Liver (tissue), 9 donors: ENCODE results near the gene LGR6. TPM values are rescaled to one million over a fixed set of nuclear protein-coding genes. Genes with fewer than 3 reads are reported as not detected.

Source experiments
- DNase-seq: peaks from one replicate; pipeline ENCODE4 v3.0.0-alpha.2; 2017; ENCODE audit warnings: low spot score
- H3K27ac ChIP-seq, 2 donors: one replicate each; pipeline ENCODE4 v1.7.0; 2013; ENCODE audit warnings: inconsistent platforms in 2 of 2, low read length in 2 of 2, control low read depth in 1 of 2, low read depth in 1 of 2, mild to moderate bottlenecking in 1 of 2
- H3K27me3 ChIP-seq, 4 donors: one replicate each; pipeline versions ENCODE4 v1.6.1 to v1.7.0; 2013; ENCODE audit warnings: low read length in 3 of 4, inconsistent platforms in 1 of 4, mild to moderate bottlenecking in 1 of 4, moderate library complexity in 1 of 4; ENCODE audit not compliant: control insufficient read depth in 4 of 4, insufficient read depth in 4 of 4
- H3K36me3 ChIP-seq, 4 donors: one replicate each; pipeline versions ENCODE4 v1.6.1 to v1.7.0; 2013; ENCODE audit warnings: low read length in 3 of 4, mild to moderate bottlenecking in 3 of 4, low read depth in 1 of 4, moderate library complexity in 1 of 4; ENCODE audit not compliant: control insufficient read depth in 4 of 4, insufficient read depth in 3 of 4
- H3K4me1 ChIP-seq, 4 donors: one replicate each; pipeline versions ENCODE4 v1.6.1 to v1.7.0; 2013; ENCODE audit warnings: low read length in 3 of 4, mild to moderate bottlenecking in 3 of 4, moderate library complexity in 1 of 4; ENCODE audit not compliant: control insufficient read depth in 4 of 4, insufficient read depth in 4 of 4
- H3K4me3 ChIP-seq, 3 donors: one replicate each; pipeline versions ENCODE4 v1.6.1 to v1.7.0; 2013; ENCODE audit warnings: low read length in 3 of 3, control low read depth in 1 of 3, low read depth in 1 of 3, mild to moderate bottlenecking in 1 of 3
- H3K9ac ChIP-seq, 2 donors: one replicate each; pipeline ENCODE4 v1.7.0; 2013; ENCODE audit warnings: low read length in 2 of 2, mild to moderate bottlenecking in 2 of 2, moderate library complexity in 2 of 2, control low read depth in 1 of 2, low read depth in 1 of 2
- H3K9me3 ChIP-seq, 4 donors: one replicate each; pipeline versions ENCODE4 v1.6.1 to v1.7.0; 2013; ENCODE audit warnings: low read length in 3 of 4; ENCODE audit not compliant: control insufficient read depth in 4 of 4
- EGR1 ChIP-seq, 2 donors: IDR thresholded peaks; 2 replicates each; pipeline ENCODE4 v1.6.1; 2016 to 2018; ENCODE audit warnings: antibody characterized with exemption in 2 of 2, low read depth in 2 of 2
- FOXA1 ChIP-seq: IDR thresholded peaks from 2 replicates; pipeline ENCODE4 v1.6.1; 2016; ENCODE audit warnings: antibody characterized with exemption
- FOXA2 ChIP-seq: IDR thresholded peaks from 2 replicates; pipeline ENCODE4 v1.6.1; 2016; ENCODE audit warnings: antibody characterized with exemption
- GABPA ChIP-seq, 2 donors: IDR thresholded peaks in 1 of 2; conservative IDR thresholded peaks in 1 of 2; 2 replicates each; pipeline ENCODE4 v1.6.1; 2016; ENCODE audit warnings: antibody characterized with exemption in 2 of 2, mild to moderate bottlenecking in 1 of 2, moderate library complexity in 1 of 2
- HNF4A ChIP-seq, 2 donors: conservative IDR thresholded peaks; 2 replicates each; pipeline ENCODE4 v1.6.1; 2016; ENCODE audit warnings: antibody characterized with exemption in 2 of 2, mild to moderate bottlenecking in 2 of 2
- HNF4G ChIP-seq: IDR thresholded peaks from 2 replicates; pipeline ENCODE4 v1.6.1; 2016; ENCODE audit warnings: antibody characterized with exemption
- NR2F2 ChIP-seq: IDR thresholded peaks from 2 replicates; pipeline ENCODE4 v1.6.1; 2016; ENCODE audit warnings: antibody characterized with exemption
- RAD21 ChIP-seq, 2 donors: IDR thresholded peaks; 2 replicates each; pipeline ENCODE4 v1.6.1; 2016; ENCODE audit warnings: antibody characterized with exemption in 2 of 2, mild to moderate bottlenecking in 2 of 2
- RXRA ChIP-seq, 2 donors: IDR thresholded peaks; 2 replicates each; pipeline ENCODE4 v1.6.1; 2017 to 2018; ENCODE audit warnings: antibody characterized with exemption in 2 of 2, mild to moderate bottlenecking in 1 of 2
- SP1 ChIP-seq: IDR thresholded peaks from 2 replicates; pipeline ENCODE4 v1.6.1; 2018; ENCODE audit warnings: antibody characterized with exemption, mild to moderate bottlenecking
- TAF1 ChIP-seq: conservative IDR thresholded peaks from 2 replicates; pipeline ENCODE4 v1.6.1; 2016; ENCODE audit warnings: antibody characterized with exemption, mild to moderate bottlenecking
- YY1 ChIP-seq: IDR thresholded peaks from 2 replicates; pipeline ENCODE4 v1.6.1; 2016; ENCODE audit warnings: antibody characterized with exemption, mild to moderate bottlenecking
- WGBS: extraction: QIAGEN DNeasy Blood & Tissue Kit; methylation state at CpG from one replicate; pipeline ENCODE4 v1.1.7; 2013; 5-methylcytosine and 5-hydroxymethylcytosine counted together
- polyA plus RNA-seq, 2 donors: library from polyadenylated mRNA; stranded (reverse) in 1 of 2; unstranded in 1 of 2; fragments of 200-250 nt in 1 of 2; fragments of >200 nt in 1 of 2; fragmentation: Nextera tagmentation in 1 of 2; extraction: Ambion mirVana in 1 of 2; gene quantifications; one replicate each; pipeline versions ENCODE4 v1.2.1 to v1.2.3, GENCODE V29; 2013 to 2015
- total RNA-seq, 2 donors: library from RNA; depleted of rRNA; stranded (reverse); fragments of >200 nt; gene quantifications; one replicate each; pipeline ENCODE4 v1.2.3, GENCODE V29; 2014
- TF ChIP-seq, protein P1 (sequence below): fragments of 150-350 bp; IDR thresholded peaks from 2 replicates; pipeline ENCODE4 v1.5.1; 2017; ENCODE audit warnings: improper control_type of control experiment, low read depth, low read length; ENCODE audit not compliant: missing input control
- TF ChIP-seq, protein P2 (sequence below): IDR thresholded peaks from 2 replicates; pipeline ENCODE4 v1.6.1; 2016; ENCODE audit warnings: antibody characterized with exemption
- TF ChIP-seq, protein P3 (sequence below): IDR thresholded peaks from 2 replicates; pipeline ENCODE4 v1.6.1; 2016; ENCODE audit warnings: antibody characterized with exemption
- donor health status: healthy.
- donor health status: healthy.
- donor health status: healthy.
- donor health status: healthy.
- donor health status: healthy.

LGR6 gene
- total and polyA plus RNA-seq, 4 donors: 0.05 to 1.2 (median 0.75) TPM

DNA sequence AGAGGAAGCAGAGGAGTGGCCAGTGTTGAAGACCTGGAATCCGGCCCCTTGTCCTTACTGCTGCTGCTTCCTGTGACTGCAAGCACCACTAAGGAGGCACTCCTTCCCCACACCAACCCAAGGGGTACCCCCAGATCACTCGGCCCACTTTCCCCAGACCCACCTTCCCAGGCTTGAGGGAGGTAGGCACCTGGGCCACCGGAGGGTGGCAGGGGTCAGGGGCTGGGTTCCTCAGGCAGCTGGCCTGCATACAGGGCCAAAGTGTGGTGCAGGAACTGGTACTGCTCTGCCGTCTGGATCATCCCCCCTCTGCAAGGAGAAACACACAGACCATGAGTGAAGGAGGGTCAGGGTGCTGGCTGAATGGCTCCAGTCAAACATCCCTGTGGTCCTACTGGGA lies 45.2 kb upstream of the LGR6 start:
- Histone ChIP-seq H3K9ac (no peak overlapping the region), H3K27me3 (no peaks in the 10 kb centered on the region), H3K36me3 (no peaks in the 10 kb centered on the region), H3K4me3 (no peak overlapping the region), H3K4me1 (peaks cover 0 to 10% (median 6%) of the 10 kb centered on the region in 4 donors), H3K27ac (no peak overlapping the region), H3K9me3 (no peaks in the 10 kb centered on the region)
- DNase-seq: no peak
- TF ChIP-seq EGR1 (IDR thresholded peaks at IDR 0.05; ENCODE audit: low read depth in 2 of 2): no peak
- WGBS: 86% methylated on average over 4 of the region's 4 CpGs

DNA sequence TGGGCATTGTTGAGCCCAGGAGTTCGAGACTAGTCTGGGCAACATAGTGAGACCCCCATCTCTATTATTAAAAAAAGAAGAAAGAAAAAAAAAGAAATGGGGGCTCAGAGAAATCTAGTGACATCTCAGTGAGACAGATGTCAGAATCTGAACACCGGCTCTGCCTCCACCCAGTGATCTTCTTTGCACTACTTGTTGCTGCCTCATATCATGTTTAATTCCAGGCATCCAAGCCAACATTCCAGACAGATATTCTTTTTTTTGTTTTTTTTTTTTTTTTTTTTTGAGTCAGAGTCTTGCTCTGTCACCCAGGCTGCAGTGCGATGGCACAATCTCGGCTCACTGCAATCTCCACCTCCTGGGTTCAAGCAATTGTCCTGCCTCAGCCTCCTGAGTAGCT lies 44.0 kb upstream of the LGR6 start:
- Histone ChIP-seq H3K36me3 (no peaks in the 10 kb centered on the region), H3K9ac (no peak overlapping the region), H3K27me3 (no peaks in the 10 kb centered on the region), H3K9me3 (no peaks in the 10 kb centered on the region), H3K4me3 (no peak overlapping the region), H3K27ac (no peak overlapping the region), H3K4me1 (peaks cover 0 to 8% (median 4%) of the 10 kb centered on the region in 4 donors)
- 96% methylated on average over 4 of the region's 4 CpGs for WGBS
- TF ChIP-seq, protein P1, sequence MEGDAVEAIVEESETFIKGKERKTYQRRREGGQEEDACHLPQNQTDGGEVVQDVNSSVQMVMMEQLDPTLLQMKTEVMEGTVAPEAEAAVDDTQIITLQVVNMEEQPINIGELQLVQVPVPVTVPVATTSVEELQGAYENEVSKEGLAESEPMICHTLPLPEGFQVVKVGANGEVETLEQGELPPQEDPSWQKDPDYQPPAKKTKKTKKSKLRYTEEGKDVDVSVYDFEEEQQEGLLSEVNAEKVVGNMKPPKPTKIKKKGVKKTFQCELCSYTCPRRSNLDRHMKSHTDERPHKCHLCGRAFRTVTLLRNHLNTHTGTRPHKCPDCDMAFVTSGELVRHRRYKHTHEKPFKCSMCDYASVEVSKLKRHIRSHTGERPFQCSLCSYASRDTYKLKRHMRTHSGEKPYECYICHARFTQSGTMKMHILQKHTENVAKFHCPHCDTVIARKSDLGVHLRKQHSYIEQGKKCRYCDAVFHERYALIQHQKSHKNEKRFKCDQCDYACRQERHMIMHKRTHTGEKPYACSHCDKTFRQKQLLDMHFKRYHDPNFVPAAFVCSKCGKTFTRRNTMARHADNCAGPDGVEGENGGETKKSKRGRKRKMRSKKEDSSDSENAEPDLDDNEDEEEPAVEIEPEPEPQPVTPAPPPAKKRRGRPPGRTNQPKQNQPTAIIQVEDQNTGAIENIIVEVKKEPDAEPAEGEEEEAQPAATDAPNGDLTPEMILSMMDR: no peak
- no peak for TF ChIP-seq YY1
- no peak for TF ChIP-seq NR2F2
- TF ChIP-seq, protein P2, sequence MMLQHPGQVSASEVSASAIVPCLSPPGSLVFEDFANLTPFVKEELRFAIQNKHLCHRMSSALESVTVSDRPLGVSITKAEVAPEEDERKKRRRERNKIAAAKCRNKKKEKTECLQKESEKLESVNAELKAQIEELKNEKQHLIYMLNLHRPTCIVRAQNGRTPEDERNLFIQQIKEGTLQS: no peak
- no peak for TF ChIP-seq RAD21 (IDR thresholded peaks at IDR 0.05)
- no peak for TF ChIP-seq FOXA2
- no peak for TF ChIP-seq GABPA (IDR thresholded peaks at IDR 0.05 in 1 of 2, conservative IDR thresholded peaks at IDR 0.05 in 1 of 2)
- TF ChIP-seq EGR1 (IDR thresholded peaks at IDR 0.05; ENCODE audit: low read depth in 2 of 2): no peak
- no peak for DNase-seq

DNA sequence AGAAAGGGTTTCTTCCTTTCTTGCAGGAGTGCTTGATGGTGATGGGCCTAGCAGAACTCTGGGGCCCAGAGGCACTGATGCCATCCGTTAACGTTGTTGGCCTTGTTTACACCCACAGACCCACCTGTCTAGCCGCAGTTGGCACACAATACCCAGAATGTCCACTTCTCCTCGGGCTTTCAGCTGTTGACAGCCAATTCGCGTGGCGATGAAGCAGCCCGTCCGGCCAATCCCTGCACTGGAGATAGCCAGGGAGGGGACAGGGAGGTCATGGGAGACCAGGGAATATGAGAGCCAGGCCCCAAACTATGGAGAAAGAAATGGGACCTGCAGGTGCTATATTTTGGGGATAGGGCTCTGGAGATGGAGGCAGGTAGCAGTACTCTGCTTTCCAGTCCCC lies 43.4 kb upstream of the LGR6 start:
- no peak for DNase-seq
- Histone ChIP-seq H3K36me3 (no peaks in the 10 kb centered on the region), H3K27me3 (no peaks in the 10 kb centered on the region)

More for the DNA sequence above, 43.4 kb upstream of the LGR6 start:
- 94% methylated on average over 9 of the region's 9 CpGs for WGBS
- Histone ChIP-seq H3K27ac (no peak overlapping the region), H3K4me3 (no peak overlapping the region), H3K9me3 (no peaks in the 10 kb centered on the region), H3K9ac (no peak overlapping the region), H3K4me1 (peaks cover 0 to 5% (median 1%) of the 10 kb centered on the region in 4 donors)
- TF ChIP-seq FOXA1 (no peak), GABPA (IDR thresholded peaks at IDR 0.05 in 1 of 2, conservative IDR thresholded peaks at IDR 0.05 in 1 of 2) (no peak), TAF1 (no peak), EGR1 (IDR thresholded peaks at IDR 0.05; ENCODE audit: low read depth in 2 of 2) (no peak), FOXA2 (no peak), RXRA (IDR thresholded peaks at IDR 0.05) (no peak), HNF4A (conservative IDR thresholded peaks at IDR 0.05) (no peak), RAD21 (IDR thresholded peaks at IDR 0.05) (no peak), HNF4G (no peak), NR2F2 (no peak), YY1 (no peak), SP1 (no peak)
- TF ChIP-seq, protein P2: no peak
- TF ChIP-seq, protein P3, sequence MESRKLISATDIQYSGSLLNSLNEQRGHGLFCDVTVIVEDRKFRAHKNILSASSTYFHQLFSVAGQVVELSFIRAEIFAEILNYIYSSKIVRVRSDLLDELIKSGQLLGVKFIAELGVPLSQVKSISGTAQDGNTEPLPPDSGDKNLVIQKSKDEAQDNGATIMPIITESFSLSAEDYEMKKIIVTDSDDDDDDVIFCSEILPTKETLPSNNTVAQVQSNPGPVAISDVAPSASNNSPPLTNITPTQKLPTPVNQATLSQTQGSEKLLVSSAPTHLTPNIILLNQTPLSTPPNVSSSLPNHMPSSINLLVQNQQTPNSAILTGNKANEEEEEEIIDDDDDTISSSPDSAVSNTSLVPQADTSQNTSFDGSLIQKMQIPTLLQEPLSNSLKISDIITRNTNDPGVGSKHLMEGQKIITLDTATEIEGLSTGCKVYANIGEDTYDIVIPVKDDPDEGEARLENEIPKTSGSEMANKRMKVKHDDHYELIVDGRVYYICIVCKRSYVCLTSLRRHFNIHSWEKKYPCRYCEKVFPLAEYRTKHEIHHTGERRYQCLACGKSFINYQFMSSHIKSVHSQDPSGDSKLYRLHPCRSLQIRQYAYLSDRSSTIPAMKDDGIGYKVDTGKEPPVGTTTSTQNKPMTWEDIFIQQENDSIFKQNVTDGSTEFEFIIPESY: no peak
